ENCODE data around the gene AP2A2.

DNA sequence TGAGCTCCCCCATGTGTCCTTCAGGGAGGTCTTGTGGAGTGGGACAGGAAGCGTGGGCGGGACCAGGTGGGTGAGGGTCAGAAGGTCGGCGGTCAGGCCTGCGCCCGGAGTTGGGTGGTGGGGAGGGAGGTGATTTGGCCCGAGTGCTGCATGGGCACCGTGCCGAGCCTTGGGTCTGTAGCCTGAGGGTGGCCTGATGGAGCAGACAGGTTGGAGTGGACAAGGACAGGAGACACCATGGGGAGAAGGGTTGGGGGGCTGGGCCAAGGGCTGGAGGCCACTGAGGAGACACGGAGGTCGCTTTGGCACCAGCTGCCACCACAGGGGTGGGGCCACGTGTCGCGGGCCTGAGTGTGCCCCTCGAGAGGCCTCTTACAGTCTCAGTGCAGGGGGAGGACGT lies 53.1 kb downstream of the AP2A2 start:
- TF ChIP-seq, protein P1, sequence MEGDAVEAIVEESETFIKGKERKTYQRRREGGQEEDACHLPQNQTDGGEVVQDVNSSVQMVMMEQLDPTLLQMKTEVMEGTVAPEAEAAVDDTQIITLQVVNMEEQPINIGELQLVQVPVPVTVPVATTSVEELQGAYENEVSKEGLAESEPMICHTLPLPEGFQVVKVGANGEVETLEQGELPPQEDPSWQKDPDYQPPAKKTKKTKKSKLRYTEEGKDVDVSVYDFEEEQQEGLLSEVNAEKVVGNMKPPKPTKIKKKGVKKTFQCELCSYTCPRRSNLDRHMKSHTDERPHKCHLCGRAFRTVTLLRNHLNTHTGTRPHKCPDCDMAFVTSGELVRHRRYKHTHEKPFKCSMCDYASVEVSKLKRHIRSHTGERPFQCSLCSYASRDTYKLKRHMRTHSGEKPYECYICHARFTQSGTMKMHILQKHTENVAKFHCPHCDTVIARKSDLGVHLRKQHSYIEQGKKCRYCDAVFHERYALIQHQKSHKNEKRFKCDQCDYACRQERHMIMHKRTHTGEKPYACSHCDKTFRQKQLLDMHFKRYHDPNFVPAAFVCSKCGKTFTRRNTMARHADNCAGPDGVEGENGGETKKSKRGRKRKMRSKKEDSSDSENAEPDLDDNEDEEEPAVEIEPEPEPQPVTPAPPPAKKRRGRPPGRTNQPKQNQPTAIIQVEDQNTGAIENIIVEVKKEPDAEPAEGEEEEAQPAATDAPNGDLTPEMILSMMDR (IDR thresholded peaks at IDR 0.05): no peak
- TF ChIP-seq POLR2A (IDR thresholded peaks at IDR 0.05) (no peak), EP300 (IDR thresholded peaks at IDR 0.05) (no peak)

Data from stomach (tissue), 4 donors.